ENCODE measurements around the gene ADGRL2. TPM values are rescaled to one million over a fixed set of nuclear protein-coding genes. Genes with fewer than 3 reads are reported as not detected.

Gene ADGRL2
- total RNA-seq, 1 donor from 2014 or later: 25.1 TPM

- no peaks in the 10 kb centered on the region for H3K27me3 ChIP-seq (ENCODE audit: control insufficient read depth, insufficient read depth, low read length)
- no peak for DNase-seq (ENCODE audit: low read depth)
Measured at GRCh38 chr1:82032068-82032467, 231.3 kb downstream of the ADGRL2 start.

GRCh38 chr1:82034812-82035211 is 234.1 kb downstream of the ADGRL2 start:
- no peaks in the 10 kb centered on the region for H3K27me3 ChIP-seq (ENCODE audit: control insufficient read depth, insufficient read depth, low read length)
- H3K36me3 ChIP-seq (ENCODE audit: control insufficient read depth, insufficient read depth, low read length): no peaks in the 10 kb centered on the region
- no peak for DNase-seq (ENCODE audit: low read depth)
- H3K4me3 ChIP-seq (ENCODE audit: low read depth, low read length): no peak overlapping the region
- TF ChIP-seq CTCF (IDR thresholded peaks at IDR 0.05; ENCODE audit: insufficient read depth, low read length, poor library complexity, severe bottlenecking): no peak

More at GRCh38 chr1:82032068-82032467, 231.3 kb downstream of the ADGRL2 start:
- Histone ChIP-seq H3K36me3 (ENCODE audit: control insufficient read depth, insufficient read depth, low read length) (no peaks in the 10 kb centered on the region), H3K4me3 (ENCODE audit: low read depth, low read length) (no peak overlapping the region)
- TF ChIP-seq CTCF (IDR thresholded peaks at IDR 0.05; ENCODE audit: insufficient read depth, low read length, poor library complexity, severe bottlenecking): no peak
